Activated CD8-positive, alpha-beta memory T cell treated with anti-CD3 and anti-CD28 coated beads, Interleukin-2, amount 50 U/mL, for 4 hours (primary cell): ENCODE results near the gene UFSP2.
"Not testable (repeated sequence)": the region's sequence is repeated elsewhere in the genome, so short reads cannot be mapped to it uniquely, and the experiment has no call there.

Experiments used
- DNase-seq: peaks from one replicate; pipeline ENCODE4 v3.0.0-alpha.2; 2020

The UFSP2 gene

GRCh38 chr4:185383451-185383850, 42.3 kb downstream of the UFSP2 start:
- DNase-seq: no peak

GRCh38 chr4:185382754-185383153, 43.0 kb downstream of the UFSP2 start:
- no peak for DNase-seq

GRCh38 chr4:185381288-185382196, 44.2 kb downstream of the UFSP2 start:
- DNase-seq: no peak

- DNase-seq: no peak
These were observed 45.4 kb downstream of the UFSP2 start for GRCh38 chr4:185380320-185380719.

- no peak for DNase-seq
These were observed 46.2 kb downstream of the UFSP2 start for GRCh38 chr4:185379326-185380295.

- DNase-seq: no peak
These were observed 47.5 kb downstream of the UFSP2 start for GRCh38 chr4:185378264-185378663.

- no peak for DNase-seq
These were observed 51.2 kb downstream of the UFSP2 start for GRCh38 chr4:185374573-185374972.

GRCh38 chr4:185374027-185374426, 51.7 kb downstream of the UFSP2 start:
- no peak for DNase-seq

GRCh38 chr4:185371702-185372101, 54.1 kb downstream of the UFSP2 start:
- no peak for DNase-seq

GRCh38 chr4:185370268-185370949, 55.4 kb downstream of the UFSP2 start:
- DNase-seq: no peak

- DNase-seq: no peak
These were observed 56.0 kb downstream of the UFSP2 start for GRCh38 chr4:185369731-185370130.

GRCh38 chr4:185364886-185365285, 60.9 kb downstream of the UFSP2 start:
- DNase-seq: no peak

- no peak for DNase-seq
These were observed 62.5 kb downstream of the UFSP2 start for GRCh38 chr4:185363251-185363650.

- not testable (repeated sequence) for DNase-seq
These were observed 63.2 kb downstream of the UFSP2 start for GRCh38 chr4:185362570-185362969.

- no peak for DNase-seq
These were observed 63.9 kb downstream of the UFSP2 start for GRCh38 chr4:185361872-185362271.

GRCh38 chr4:185359767-185360446, 65.9 kb downstream of the UFSP2 start:
- no peak for DNase-seq

- no peak for DNase-seq
These were observed 66.8 kb downstream of the UFSP2 start for GRCh38 chr4:185358959-185359358.

GRCh38 chr4:185358514-185358913, 67.2 kb downstream of the UFSP2 start:
- no peak for DNase-seq

GRCh38 chr4:185357733-185358440, 67.9 kb downstream of the UFSP2 start:
- no peak for DNase-seq

GRCh38 chr4:185357211-185357610, 68.6 kb downstream of the UFSP2 start:
- no peak for DNase-seq

- DNase-seq: no peak
These were observed 73.0 kb downstream of the UFSP2 start for GRCh38 chr4:185352741-185353140.

- no peak for DNase-seq
These were observed 73.6 kb downstream of the UFSP2 start for GRCh38 chr4:185352202-185352601.
